ENCODE results near the gene PIM3. TPM values are rescaled to one million over a fixed set of nuclear protein-coding genes. Genes with fewer than 3 reads are reported as not detected.

The PIM3 gene
- total RNA-seq, 2 donors from 2014 or later = 57.3 to 98.9 TPM

GRCh38 chr22:49961005-49961600, 531 bp downstream of the PIM3 start:
- TF ChIP-seq POLR2A (IDR thresholded peaks at IDR 0.05) = no peak
- TF ChIP-seq CTCF (IDR thresholded peaks at IDR 0.05) = no peak
- Histone ChIP-seq H3K4me1 (peaks cover 57% of the 10 kb centered on the region), H3K36me3 (replicated peaks in 1 of 2; ENCODE audit: insufficient read depth in 1 of 2, low read depth in 2 of 2) (peaks cover 8 to 10% of the 10 kb centered on the region in 2 donors), H3K27ac (peak overlapping the region; percentile 94 to 98 (median 96)), H3K9me3 (no peaks in the 10 kb centered on the region), H3K27me3 (no peaks in the 10 kb centered on the region), H3K4me3 (peak overlapping the region; percentile 79 to 81)
- peak; percentile 57 to 69 (median 64) for DNase-seq
- ATAC-seq = peak; percentile 1
- WGBS, 2 donors = 0% methylated on average over 50 of the region's 84 CpGs; no CpG with 5 or more reads in 1 of the 2 donors
- intact Hi-C loops (cut with DNase I) = no loop called here

GRCh38 chr22:49961601-49962011, 1.0 kb downstream of the PIM3 start:
- H3K27ac ChIP-seq = peak overlapping the region; percentile 94 to 98 (median 96)
- no peaks in the 10 kb centered on the region for H3K9me3 ChIP-seq
- DNase-seq = no peak
- peak overlapping the region; percentile 79 to 81 for H3K4me3 ChIP-seq
- no peak for ATAC-seq
- TF ChIP-seq POLR2A (IDR thresholded peaks at IDR 0.05) (peak in 2 of 3 donors; percentile 29 to 38), CTCF (IDR thresholded peaks at IDR 0.05) (no peak)
- 3 to 13% methylated on average over 6 to 47 of the region's 49 CpGs for WGBS, 2 donors
- intact Hi-C loops (cut with DNase I) = no loop called here
- H3K27me3 ChIP-seq = no peaks in the 10 kb centered on the region
- peaks cover 57% of the 10 kb centered on the region for H3K4me1 ChIP-seq
- H3K36me3 ChIP-seq (replicated peaks in 1 of 2; ENCODE audit: insufficient read depth in 1 of 2, low read depth in 2 of 2) = peaks cover 8 to 10% of the 10 kb centered on the region in 2 donors

- ATAC-seq = peak; percentile 13
- no peak for TF ChIP-seq CTCF (IDR thresholded peaks at IDR 0.05)
- peak; percentile 39 to 77 (median 70) for TF ChIP-seq POLR2A (IDR thresholded peaks at IDR 0.05)
- Histone ChIP-seq H3K27me3 (no peaks in the 10 kb centered on the region), H3K27ac (peak overlapping the region; percentile 94 to 98 (median 96)), H3K4me1 (peaks cover 63% of the 10 kb centered on the region), H3K4me3 (peak overlapping the region; percentile 79 to 81), H3K36me3 (replicated peaks in 1 of 2; ENCODE audit: insufficient read depth in 1 of 2, low read depth in 2 of 2) (peaks cover 8 to 10% of the 10 kb centered on the region in 2 donors), H3K9me3 (no peaks in the 10 kb centered on the region)
- intact Hi-C loops (cut with DNase I) = no loop called here
- WGBS, 2 donors = 11 to 20% methylated on average over 2 to 53 of the region's 70 CpGs
- peak; percentile 82 to 93 (median 88) for DNase-seq
These were observed 1.6 kb downstream of the PIM3 start for GRCh38 chr22:49962012-49962750.

- peak in 1 of 3 donors; percentile 43 for TF ChIP-seq POLR2A (IDR thresholded peaks at IDR 0.05)
- no peak for TF ChIP-seq CTCF (IDR thresholded peaks at IDR 0.05)
- ATAC-seq = no peak
- peaks cover 8 to 10% of the 10 kb centered on the region in 2 donors for H3K36me3 ChIP-seq (replicated peaks in 1 of 2; ENCODE audit: insufficient read depth in 1 of 2, low read depth in 2 of 2)
- peak overlapping the region; percentile 94 to 98 (median 96) for H3K27ac ChIP-seq
- H3K4me1 ChIP-seq = peaks cover 71% of the 10 kb centered on the region
- H3K27me3 ChIP-seq = no peaks in the 10 kb centered on the region
- peak; percentile 25 to 42 (median 30) for DNase-seq
- 69 to 89% methylated on average over 21 to 50 of the region's 63 CpGs for WGBS, 2 donors
- H3K9me3 ChIP-seq = no peaks in the 10 kb centered on the region
- peak overlapping the region in 1 of 2 donors; percentile 79 for H3K4me3 ChIP-seq
- intact Hi-C loops (cut with DNase I) = no loop called here
These were observed 2.4 kb downstream of the PIM3 start for GRCh38 chr22:49962751-49963646.
